GM19463 (cell line): ENCODE measurements around the gene RAB40C.

Experiments
- ATAC-seq: cut with Tn5 transposase; IDR thresholded peaks from one replicate; pipeline ENCODE4 v1.9.1; 2021; ENCODE audit warnings: mild to moderate bottlenecking, moderate library complexity; ENCODE audit not compliant: unreplicated experiment

RAB40C gene

GRCh38 chr16:630249-630814 is 40.5 kb downstream of the RAB40C start:
- no peak for ATAC-seq

GRCh38 chr16:630815-631405 is 41.0 kb downstream of the RAB40C start, which contains the start of gene WFIKKN1:
Gene WFIKKN1, plus strand, starts transcription at chr16:630985. Its CDS starts 269 bp downstream, at chr16:631254.
- no peak for ATAC-seq

- ATAC-seq = no peak
These were observed 42.0 kb downstream of the RAB40C start for GRCh38 chr16:631808-632358.

- ATAC-seq = no peak
These were observed 42.8 kb downstream of the RAB40C start for GRCh38 chr16:632486-633335.

- ATAC-seq = no peak
These were observed 43.6 kb downstream of the RAB40C start for GRCh38 chr16:633336-634050.

GRCh38 chr16:634051-634670 is 44.3 kb downstream of the RAB40C start:
- ATAC-seq = no peak

GRCh38 chr16:634996-635395 is 45.1 kb downstream of the RAB40C start:
- ATAC-seq = no peak

- peak; percentile 12 for ATAC-seq
These were observed 45.8 kb downstream of the RAB40C start for GRCh38 chr16:635573-636205.

GRCh38 chr16:636206-637080 is 46.6 kb downstream of the RAB40C start, which contains the start of gene METTL26:
Gene METTL26, minus strand, starts transcription at chr16:636305. Its CDS starts 15 bp downstream, at chr16:636290.
- ATAC-seq = peak; percentile 74

- no peak for ATAC-seq
These were observed 47.5 kb downstream of the RAB40C start for GRCh38 chr16:637081-638018.

GRCh38 chr16:638034-638543 is 48.2 kb downstream of the RAB40C start:
- ATAC-seq = no peak

GRCh38 chr16:638836-639235 is 49.0 kb downstream of the RAB40C start:
- no peak for ATAC-seq

GRCh38 chr16:640614-641013 is 50.7 kb downstream of the RAB40C start:
- ATAC-seq = no peak

- ATAC-seq = peak; percentile 52
These were observed 51.7 kb downstream of the RAB40C start, which contains the start of gene MCRIP2 for GRCh38 chr16:641326-642188. Gene MCRIP2, plus strand, starts transcription at chr16:641828. Its CDS starts 164 bp downstream, at chr16:641992.

- peak; percentile 53 for ATAC-seq
These were observed 52.6 kb downstream of the RAB40C start for GRCh38 chr16:642189-643049.

GRCh38 chr16:643050-643368 is 53.1 kb downstream of the RAB40C start:
- ATAC-seq = no peak
